ENCODE measurements around the gene NEK4.
A peak's percentile ranks its signal among the peaks of the same experiment; 100 is the strongest.

NEK4 gene

GRCh38 chr3:52770496-52771333 is at the start of gene NEK4:
NEK4 (minus strand) TSS chr3:52770940; CDS start chr3:52770746, 194 bp downstream.
- peak within 1 kb of the TSS; percentile 81 to 99 for H3K4me3 ChIP-seq (ENCODE audit: low read length in 2 of 2)
- H3K27ac ChIP-seq (ENCODE audit: low read depth in 2 of 2, low read length in 2 of 2): peak within 1 kb of the TSS; percentile 68 to 70

DNA sequence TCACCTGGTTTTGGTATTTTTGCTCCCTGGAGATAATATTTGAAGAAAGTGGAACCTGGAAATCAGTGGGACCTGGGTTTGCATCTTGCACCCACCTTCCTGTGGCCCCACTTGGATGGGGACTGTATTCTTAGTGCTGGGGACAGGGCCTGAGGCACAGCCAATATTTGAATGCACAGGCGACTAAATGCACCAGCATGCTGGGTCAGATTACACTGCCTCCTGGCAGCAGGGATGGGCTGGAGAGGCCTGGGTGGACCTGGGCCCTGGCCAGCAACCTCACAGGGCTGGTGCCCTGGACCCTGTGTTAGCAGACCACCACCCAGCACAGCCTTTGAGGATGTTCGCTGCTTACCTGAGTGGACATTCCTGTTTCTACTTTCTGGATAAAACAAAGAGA is 49.2 kb upstream of the NEK4 start:
- no peaks in the 10 kb centered on the region for H3K9me3 ChIP-seq (ENCODE audit: control insufficient read depth in 2 of 2, low read length in 2 of 2)
- no peak overlapping the region for H3K27ac ChIP-seq (ENCODE audit: low read depth in 2 of 2, low read length in 2 of 2)
- H3K4me3 ChIP-seq (ENCODE audit: low read length in 2 of 2): no peak overlapping the region
- H3K9ac ChIP-seq (ENCODE audit: low read depth in 1 of 2, low read length in 2 of 2): no peak overlapping the region
- no peaks in the 10 kb centered on the region for H3K27me3 ChIP-seq (ENCODE audit: control insufficient read depth in 2 of 2, insufficient read depth in 2 of 2, low read length in 2 of 2)
- peaks cover 0 to 2% of the 10 kb centered on the region in 2 donors for H3K36me3 ChIP-seq (ENCODE audit: control insufficient read depth in 2 of 2, insufficient read depth in 2 of 2, low read length in 2 of 2)
- no peaks in the 10 kb centered on the region for H3K4me1 ChIP-seq (ENCODE audit: control insufficient read depth in 2 of 2, insufficient read depth in 2 of 2, low read length in 2 of 2)

More at GRCh38 chr3:52770496-52771333, at the start of gene NEK4:
- Histone ChIP-seq H3K27me3 (ENCODE audit: control insufficient read depth in 2 of 2, insufficient read depth in 2 of 2, low read length in 2 of 2) (no peaks in the 10 kb centered on the region), H3K9me3 (ENCODE audit: control insufficient read depth in 2 of 2, low read length in 2 of 2) (no peaks in the 10 kb centered on the region), H3K36me3 (ENCODE audit: control insufficient read depth in 2 of 2, insufficient read depth in 2 of 2, low read length in 2 of 2) (peaks cover 0 to 5% of the 10 kb centered on the region in 2 donors), H3K9ac (ENCODE audit: low read depth in 1 of 2, low read length in 2 of 2) (peak within 1 kb of the TSS; percentile 74 to 84), H3K4me1 (ENCODE audit: control insufficient read depth in 2 of 2, insufficient read depth in 2 of 2, low read length in 2 of 2) (peaks cover 5 to 9% of the 10 kb centered on the region in 2 donors)

- no peaks in the 10 kb centered on the region for H3K36me3 ChIP-seq (ENCODE audit: control insufficient read depth in 2 of 2, insufficient read depth in 2 of 2, low read length in 2 of 2)
- no peak overlapping the region for H3K27ac ChIP-seq (ENCODE audit: low read depth in 2 of 2, low read length in 2 of 2)
- H3K4me1 ChIP-seq (ENCODE audit: control insufficient read depth in 2 of 2, insufficient read depth in 2 of 2, low read length in 2 of 2): no peaks in the 10 kb centered on the region
- no peaks in the 10 kb centered on the region for H3K9me3 ChIP-seq (ENCODE audit: control insufficient read depth in 2 of 2, low read length in 2 of 2)
- no peaks in the 10 kb centered on the region for H3K27me3 ChIP-seq (ENCODE audit: control insufficient read depth in 2 of 2, insufficient read depth in 2 of 2, low read length in 2 of 2)
- H3K9ac ChIP-seq (ENCODE audit: low read depth in 1 of 2, low read length in 2 of 2): no peak overlapping the region
- H3K4me3 ChIP-seq (ENCODE audit: low read length in 2 of 2): no peak overlapping the region
Measured at GRCh38 chr3:52817860-52818259, 47.1 kb upstream of the NEK4 start.

GRCh38 chr3:52817221-52817620 is 46.5 kb upstream of the NEK4 start:
- Histone ChIP-seq H3K9ac (ENCODE audit: low read depth in 1 of 2, low read length in 2 of 2) (no peak overlapping the region), H3K4me1 (ENCODE audit: control insufficient read depth in 2 of 2, insufficient read depth in 2 of 2, low read length in 2 of 2) (no peaks in the 10 kb centered on the region), H3K27me3 (ENCODE audit: control insufficient read depth in 2 of 2, insufficient read depth in 2 of 2, low read length in 2 of 2) (no peaks in the 10 kb centered on the region), H3K27ac (ENCODE audit: low read depth in 2 of 2, low read length in 2 of 2) (no peak overlapping the region), H3K4me3 (ENCODE audit: low read length in 2 of 2) (no peak overlapping the region), H3K9me3 (ENCODE audit: control insufficient read depth in 2 of 2, low read length in 2 of 2) (no peaks in the 10 kb centered on the region), H3K36me3 (ENCODE audit: control insufficient read depth in 2 of 2, insufficient read depth in 2 of 2, low read length in 2 of 2) (no peaks in the 10 kb centered on the region)

GRCh38 chr3:52816654-52817053 is 45.9 kb upstream of the NEK4 start:
- Histone ChIP-seq H3K9me3 (ENCODE audit: control insufficient read depth in 2 of 2, low read length in 2 of 2) (no peaks in the 10 kb centered on the region), H3K4me1 (ENCODE audit: control insufficient read depth in 2 of 2, insufficient read depth in 2 of 2, low read length in 2 of 2) (no peaks in the 10 kb centered on the region), H3K27ac (ENCODE audit: low read depth in 2 of 2, low read length in 2 of 2) (no peak overlapping the region), H3K36me3 (ENCODE audit: control insufficient read depth in 2 of 2, insufficient read depth in 2 of 2, low read length in 2 of 2) (no peaks in the 10 kb centered on the region), H3K4me3 (ENCODE audit: low read length in 2 of 2) (no peak overlapping the region), H3K9ac (ENCODE audit: low read depth in 1 of 2, low read length in 2 of 2) (no peak overlapping the region), H3K27me3 (ENCODE audit: control insufficient read depth in 2 of 2, insufficient read depth in 2 of 2, low read length in 2 of 2) (no peaks in the 10 kb centered on the region)

GRCh38 chr3:52816199-52816598 is 45.5 kb upstream of the NEK4 start:
- H3K4me3 ChIP-seq (ENCODE audit: low read length in 2 of 2): no peak overlapping the region
- H3K4me1 ChIP-seq (ENCODE audit: control insufficient read depth in 2 of 2, insufficient read depth in 2 of 2, low read length in 2 of 2): no peaks in the 10 kb centered on the region
- no peak overlapping the region for H3K9ac ChIP-seq (ENCODE audit: low read depth in 1 of 2, low read length in 2 of 2)
- H3K27me3 ChIP-seq (ENCODE audit: control insufficient read depth in 2 of 2, insufficient read depth in 2 of 2, low read length in 2 of 2): no peaks in the 10 kb centered on the region
- H3K27ac ChIP-seq (ENCODE audit: low read depth in 2 of 2, low read length in 2 of 2): no peak overlapping the region
- no peaks in the 10 kb centered on the region for H3K9me3 ChIP-seq (ENCODE audit: control insufficient read depth in 2 of 2, low read length in 2 of 2)
- H3K36me3 ChIP-seq (ENCODE audit: control insufficient read depth in 2 of 2, insufficient read depth in 2 of 2, low read length in 2 of 2): no peaks in the 10 kb centered on the region

- H3K27ac ChIP-seq (ENCODE audit: low read depth in 2 of 2, low read length in 2 of 2): no peak overlapping the region
- H3K9ac ChIP-seq (ENCODE audit: low read depth in 1 of 2, low read length in 2 of 2): no peak overlapping the region
- no peaks in the 10 kb centered on the region for H3K9me3 ChIP-seq (ENCODE audit: control insufficient read depth in 2 of 2, low read length in 2 of 2)
- no peak overlapping the region for H3K4me3 ChIP-seq (ENCODE audit: low read length in 2 of 2)
- H3K4me1 ChIP-seq (ENCODE audit: control insufficient read depth in 2 of 2, insufficient read depth in 2 of 2, low read length in 2 of 2): no peaks in the 10 kb centered on the region
- no peaks in the 10 kb centered on the region for H3K27me3 ChIP-seq (ENCODE audit: control insufficient read depth in 2 of 2, insufficient read depth in 2 of 2, low read length in 2 of 2)
- no peaks in the 10 kb centered on the region for H3K36me3 ChIP-seq (ENCODE audit: control insufficient read depth in 2 of 2, insufficient read depth in 2 of 2, low read length in 2 of 2)
Measured at GRCh38 chr3:52813810-52814209, 43.1 kb upstream of the NEK4 start.

- Histone ChIP-seq H3K9me3 (ENCODE audit: control insufficient read depth in 2 of 2, low read length in 2 of 2) (no peaks in the 10 kb centered on the region), H3K27me3 (ENCODE audit: control insufficient read depth in 2 of 2, insufficient read depth in 2 of 2, low read length in 2 of 2) (no peaks in the 10 kb centered on the region), H3K27ac (ENCODE audit: low read depth in 2 of 2, low read length in 2 of 2) (no peak overlapping the region), H3K4me1 (ENCODE audit: control insufficient read depth in 2 of 2, insufficient read depth in 2 of 2, low read length in 2 of 2) (no peaks in the 10 kb centered on the region), H3K36me3 (ENCODE audit: control insufficient read depth in 2 of 2, insufficient read depth in 2 of 2, low read length in 2 of 2) (no peaks in the 10 kb centered on the region), H3K9ac (ENCODE audit: low read depth in 1 of 2, low read length in 2 of 2) (no peak overlapping the region), H3K4me3 (ENCODE audit: low read length in 2 of 2) (no peak overlapping the region)
Measured at GRCh38 chr3:52811452-52812011, 40.8 kb upstream of the NEK4 start.

DNA sequence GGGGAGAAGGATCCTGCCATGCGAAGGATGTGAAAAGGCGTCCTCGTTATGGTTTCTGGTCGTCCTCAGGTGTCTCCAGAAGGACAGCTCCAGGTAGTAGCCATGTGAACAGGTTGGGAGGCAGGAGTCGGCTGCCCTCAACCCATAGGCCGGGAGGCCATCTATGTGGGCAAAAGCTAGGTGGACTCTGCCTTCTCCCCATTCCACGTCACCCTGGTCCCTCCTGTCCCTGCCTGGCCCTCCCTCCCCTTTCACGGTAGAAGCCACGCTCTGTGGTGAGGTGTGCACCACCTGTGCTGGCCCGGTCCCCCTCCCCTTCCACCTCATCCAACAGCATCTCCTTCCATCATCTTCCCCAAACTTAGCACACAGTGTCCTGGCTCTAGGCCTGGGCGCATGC is 40.2 kb upstream of the NEK4 start:
- no peak overlapping the region for H3K9ac ChIP-seq (ENCODE audit: low read depth in 1 of 2, low read length in 2 of 2)
- H3K36me3 ChIP-seq (ENCODE audit: control insufficient read depth in 2 of 2, insufficient read depth in 2 of 2, low read length in 2 of 2): no peaks in the 10 kb centered on the region
- H3K9me3 ChIP-seq (ENCODE audit: control insufficient read depth in 2 of 2, low read length in 2 of 2): no peaks in the 10 kb centered on the region
- no peaks in the 10 kb centered on the region for H3K4me1 ChIP-seq (ENCODE audit: control insufficient read depth in 2 of 2, insufficient read depth in 2 of 2, low read length in 2 of 2)
- H3K27me3 ChIP-seq (ENCODE audit: control insufficient read depth in 2 of 2, insufficient read depth in 2 of 2, low read length in 2 of 2): no peaks in the 10 kb centered on the region
- no peak overlapping the region for H3K4me3 ChIP-seq (ENCODE audit: low read length in 2 of 2)
- H3K27ac ChIP-seq (ENCODE audit: low read depth in 2 of 2, low read length in 2 of 2): no peak overlapping the region

DNA sequence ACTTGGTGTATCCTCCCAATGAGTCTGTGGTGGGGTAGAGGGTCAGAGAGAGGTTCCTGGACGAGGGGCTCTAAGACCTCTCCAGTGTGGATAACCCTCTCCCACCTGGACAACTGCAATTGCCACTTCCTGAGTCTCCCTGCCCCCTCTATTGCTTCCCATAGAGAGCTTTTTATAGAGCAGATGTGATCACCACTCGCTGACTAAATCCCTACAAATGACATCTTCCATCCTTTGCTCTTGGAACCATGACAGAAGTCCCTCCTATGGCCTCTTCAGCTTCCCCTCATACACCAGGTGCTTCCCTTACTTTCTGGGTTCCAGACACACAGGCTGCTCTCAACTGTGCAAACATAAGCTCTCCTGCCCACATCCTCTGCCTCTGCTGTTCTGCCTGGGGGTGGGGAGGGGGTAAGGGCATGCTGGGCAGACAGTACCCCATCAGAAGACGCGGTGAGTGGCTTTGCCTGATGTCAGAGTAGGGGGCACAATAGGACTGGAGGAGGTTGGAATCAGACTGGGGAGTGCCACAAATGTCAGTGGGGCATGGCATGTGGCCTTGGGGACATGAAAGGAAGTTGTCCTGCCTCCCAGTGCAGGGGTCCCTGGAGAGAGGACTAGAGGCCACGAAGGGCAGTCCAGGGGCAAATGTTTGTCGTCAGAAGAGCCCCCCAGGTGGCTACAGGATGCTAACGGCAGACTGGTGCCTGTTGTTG is 39.1 kb upstream of the NEK4 start:
- Histone ChIP-seq H3K4me3 (ENCODE audit: low read length in 2 of 2) (no peak overlapping the region), H3K9ac (ENCODE audit: low read depth in 1 of 2, low read length in 2 of 2) (no peak overlapping the region), H3K27ac (ENCODE audit: low read depth in 2 of 2, low read length in 2 of 2) (no peak overlapping the region), H3K4me1 (ENCODE audit: control insufficient read depth in 2 of 2, insufficient read depth in 2 of 2, low read length in 2 of 2) (no peaks in the 10 kb centered on the region), H3K27me3 (ENCODE audit: control insufficient read depth in 2 of 2, insufficient read depth in 2 of 2, low read length in 2 of 2) (no peaks in the 10 kb centered on the region), H3K9me3 (ENCODE audit: control insufficient read depth in 2 of 2, low read length in 2 of 2) (no peaks in the 10 kb centered on the region), H3K36me3 (ENCODE audit: control insufficient read depth in 2 of 2, insufficient read depth in 2 of 2, low read length in 2 of 2) (no peaks in the 10 kb centered on the region)
